Endothelial cell of umbilical vein (primary cell): ENCODE data around the gene SCAMP1. TPM values are rescaled to one million over a fixed set of nuclear protein-coding genes. Genes with fewer than 3 reads are reported as not detected.

Experiments used
- BruUV-seq: library from RNA; stranded (reverse); fragments of 400-500 nt; replicated peaks from 2 replicates; lab custom pipeline; 2021; lab: Mats Ljungman, UMichigan
- CTCF ChIA-PET: fragments of 300-600, 350-600 bp; sonication (Branson Sonifier 250); formaldehyde crosslinking; loops from one replicate; lab custom pipeline; 2021; ENCODE audit warnings: antibody characterized with exemption, inconsistent platforms; lab: Charles Lee
- POLR2A ChIA-PET: fragments of 300-600, 350-600 bp; sonication (Branson Sonifier 250); formaldehyde crosslinking; loops from one replicate; lab custom pipeline; 2021; ENCODE audit warnings: antibody characterized with exemption, inconsistent platforms; lab: Charles Lee
- DNase-seq: peaks from one replicate; pipeline ENCODE4 v3.0.0-alpha.2; 2011; ENCODE audit warnings: low read depth, low spot score
- FAIRE-seq: peaks from 2 replicates; lab custom pipeline; 2011; peaks lifted over from hg19 to GRCh38; lab: Jason Lieb, UNC
- H2AFZ ChIP-seq: 2 replicates; pipeline ENCODE4 v1.6.0; 2012; ENCODE audit warnings: low read depth, low read length, control low read depth, inconsistent platforms
- H3K27ac ChIP-seq: 2 replicates; pipeline ENCODE4 v1.5.1; 2011; ENCODE audit warnings: low read depth, mild to moderate bottlenecking, control low read depth, low read length, moderate library complexity; ENCODE audit not compliant: insufficient read depth
- H3K27me3 ChIP-seq, 2 experiments: 2 replicates each; pipeline versions ENCODE4 v1.6.0 to v1.6.1; 2011; ENCODE audit warnings: low read length in 2 of 2, mixed read lengths in 1 of 2; ENCODE audit not compliant: control insufficient read depth in 2 of 2, insufficient read depth in 2 of 2
- H3K36me3 ChIP-seq, 2 experiments: 2 replicates in 1 of 2; 3 replicates in 1 of 2; pipeline ENCODE4 v1.5.1; 2011; ENCODE audit warnings: low read length in 2 of 2, mild to moderate bottlenecking in 1 of 2, moderate library complexity in 1 of 2; ENCODE audit not compliant: control insufficient read depth in 2 of 2, insufficient read depth in 2 of 2; ENCODE audit errors: extremely low read depth in 1 of 2
- H3K4me1 ChIP-seq: 3 replicates; pipeline ENCODE4 v1.5.1; 2011; ENCODE audit warnings: mild to moderate bottlenecking, low read length; ENCODE audit not compliant: control insufficient read depth, insufficient read depth; ENCODE audit errors: extremely low read depth
- H3K4me2 ChIP-seq: 2 replicates; pipeline ENCODE4 v1.6.1; 2011; ENCODE audit warnings: low read length, control low read depth, mixed read lengths; ENCODE audit not compliant: insufficient read depth
- H3K4me3 ChIP-seq, 3 experiments: fragments of 200-600 bp in 1 of 3; sonication (generic), shearing (Covaris generic) in 1 of 3; replicated peaks in 1 of 3; 2 replicates each; pipeline ENCODE4 v1.5.1; 2011 to 2016; ENCODE audit warnings: control low read depth in 3 of 3, low read length in 3 of 3, mild to moderate bottlenecking in 2 of 3, inconsistent platforms in 1 of 3, low read depth in 1 of 3, moderate library complexity in 1 of 3; ENCODE audit not compliant: insufficient read depth in 1 of 3
- H3K79me2 ChIP-seq: 2 replicates; pipeline ENCODE4 v1.6.0; 2012; ENCODE audit warnings: low read length, inconsistent platforms; ENCODE audit not compliant: control insufficient read depth, insufficient read depth
- H3K9ac ChIP-seq: replicated peaks from 2 replicates; pipeline ENCODE3; 2011; ENCODE audit warnings: low read length, control low read depth; ENCODE audit not compliant: insufficient read depth; ENCODE audit errors: extremely low read depth
- H3K9me1 ChIP-seq: replicated peaks from 3 replicates; pipeline ENCODE4 v1.6.0; 2011; ENCODE audit warnings: mild to moderate bottlenecking, low read length; ENCODE audit not compliant: control insufficient read depth, insufficient read depth; ENCODE audit errors: extremely low read depth
- H3K9me3 ChIP-seq: replicated peaks from 2 replicates; pipeline ENCODE4 v1.5.1; 2012; ENCODE audit warnings: low read length, inconsistent platforms; ENCODE audit not compliant: control insufficient read depth, insufficient read depth
- H4K20me1 ChIP-seq: replicated peaks from 2 replicates; pipeline ENCODE3; 2011; ENCODE audit warnings: mild to moderate bottlenecking, low read length; ENCODE audit not compliant: control insufficient read depth, insufficient read depth; ENCODE audit errors: extremely low read depth
- EZH2 ChIP-seq: IDR thresholded peaks from 2 replicates; pipeline ENCODE4 v1.6.1; 2012; ENCODE audit warnings: borderline replicate concordance, low read depth, mild to moderate bottlenecking, moderate library complexity, low read length, inconsistent platforms; ENCODE audit not compliant: severe bottlenecking
- FOS ChIP-seq: IDR thresholded peaks from 2 replicates; pipeline ENCODE4 v1.6.1; 2011; ENCODE audit warnings: mild to moderate bottlenecking, low read length, moderate library complexity, borderline replicate concordance; ENCODE audit not compliant: insufficient read depth
- JUN ChIP-seq: IDR thresholded peaks from 2 replicates; pipeline ENCODE4 v1.6.1; 2011; ENCODE audit warnings: borderline replicate concordance, low read depth; ENCODE audit not compliant: insufficient read length, insufficient read depth
- MYC ChIP-seq: IDR thresholded peaks from one replicate; pipeline ENCODE4 v1.6.1; 2011; ENCODE audit warnings: mild to moderate bottlenecking, low read depth, low read length
- POLR2A ChIP-seq: IDR thresholded peaks from 2 replicates; pipeline ENCODE4 v1.6.1; 2012; ENCODE audit warnings: low read depth, mild to moderate bottlenecking, control low read depth, low read length
- POLR2AphosphoS5 ChIP-seq: IDR thresholded peaks from 2 replicates; pipeline ENCODE4 v1.6.1; 2012; ENCODE audit warnings: low read depth, mild to moderate bottlenecking, control low read depth, low read length, moderate library complexity; ENCODE audit not compliant: insufficient read depth
- dilution Hi-C: fragments of 300-500 bp; cut with MboI; formaldehyde crosslinking; loops from one replicate; pipeline ENCODE4 v1.15.0; 2019; ENCODE audit warnings: low sequenced_read_pairs; ENCODE audit not compliant: extremely low pct_ligation_motif_present
- intact Hi-C: fragments of 100-400 bp; cut with micrococcal nuclease; formaldehyde crosslinking; loops from one replicate; pipeline ENCODE4 v1.10.0; 2022
- polyA plus RNA-seq, 4 experiments: library from polyadenylated mRNA; depleted of rRNA in 3 of 4; stranded (reverse) in 3 of 4; unstranded in 1 of 4; fragments of >200 nt; gene quantifications; 2 replicates each; pipeline versions ENCODE4 v1.2.1 to v1.2.3, GENCODE V29; 2011 to 2012; ENCODE audit warnings: missing spikeins in 1 of 4
- total RNA-seq: library from RNA; stranded (reverse); gene quantifications from 2 replicates; pipeline ENCODE4 v1.2.3, GENCODE V29; 2021
- TF ChIP-seq, protein P1 (sequence below), 2 donors: IDR thresholded peaks; 1 replicate in 1 of 2; 2 replicates in 1 of 2; pipeline ENCODE4 v1.5.1; 2011; ENCODE audit warnings: low read length in 2 of 2, mild to moderate bottlenecking in 2 of 2, moderate library complexity in 2 of 2, control low read depth in 1 of 2, inconsistent platforms in 1 of 2, low read depth in 1 of 2; ENCODE audit not compliant: insufficient read depth in 1 of 2; ENCODE audit errors: extremely low read depth in 1 of 2

SCAMP1 gene
- total and polyA plus RNA-seq, 2 donors (not counting 3 experiments of a cell fraction or from before 2014, with no cell fraction given) = 13.7 to 29.0 TPM

DNA sequence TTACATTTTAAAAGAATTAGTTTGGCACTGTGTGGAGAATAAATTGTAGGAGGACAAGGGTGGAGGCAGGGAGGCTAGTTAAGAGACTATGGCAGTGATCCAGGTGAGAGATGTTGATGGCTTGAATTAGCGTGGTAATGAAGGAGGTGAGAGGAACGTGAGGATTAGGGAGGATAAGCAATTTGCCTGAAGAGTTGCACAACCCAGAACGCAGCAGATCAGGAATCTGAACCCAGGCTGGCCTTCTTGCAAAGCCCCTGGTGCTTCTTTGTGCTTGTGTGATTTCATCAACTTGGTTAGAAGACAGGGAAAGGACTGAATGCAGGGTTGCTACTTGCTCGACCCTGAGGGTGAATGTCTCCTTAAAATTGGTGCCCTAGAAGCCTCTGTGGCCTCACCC lies 6.9 kb upstream of the SCAMP1 start:
- no peak for TF ChIP-seq MYC
- no peak for TF ChIP-seq FOS
- TF ChIP-seq, protein P1, sequence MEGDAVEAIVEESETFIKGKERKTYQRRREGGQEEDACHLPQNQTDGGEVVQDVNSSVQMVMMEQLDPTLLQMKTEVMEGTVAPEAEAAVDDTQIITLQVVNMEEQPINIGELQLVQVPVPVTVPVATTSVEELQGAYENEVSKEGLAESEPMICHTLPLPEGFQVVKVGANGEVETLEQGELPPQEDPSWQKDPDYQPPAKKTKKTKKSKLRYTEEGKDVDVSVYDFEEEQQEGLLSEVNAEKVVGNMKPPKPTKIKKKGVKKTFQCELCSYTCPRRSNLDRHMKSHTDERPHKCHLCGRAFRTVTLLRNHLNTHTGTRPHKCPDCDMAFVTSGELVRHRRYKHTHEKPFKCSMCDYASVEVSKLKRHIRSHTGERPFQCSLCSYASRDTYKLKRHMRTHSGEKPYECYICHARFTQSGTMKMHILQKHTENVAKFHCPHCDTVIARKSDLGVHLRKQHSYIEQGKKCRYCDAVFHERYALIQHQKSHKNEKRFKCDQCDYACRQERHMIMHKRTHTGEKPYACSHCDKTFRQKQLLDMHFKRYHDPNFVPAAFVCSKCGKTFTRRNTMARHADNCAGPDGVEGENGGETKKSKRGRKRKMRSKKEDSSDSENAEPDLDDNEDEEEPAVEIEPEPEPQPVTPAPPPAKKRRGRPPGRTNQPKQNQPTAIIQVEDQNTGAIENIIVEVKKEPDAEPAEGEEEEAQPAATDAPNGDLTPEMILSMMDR (IDR thresholded peaks at IDR 0.05; ENCODE audit: extremely low read depth in 1 of 2, insufficient read depth in 1 of 2, low read depth in 1 of 2, low read length in 2 of 2) = no peak
- no peak for TF ChIP-seq POLR2A
- no peak for TF ChIP-seq POLR2AphosphoS5
- TF ChIP-seq JUN = no peak
- no peak for TF ChIP-seq EZH2
- Histone ChIP-seq H3K4me1 (no peaks in the 10 kb centered on the region), H3K27me3 (no peaks in the 10 kb centered on the region), H3K4me3 (no peak overlapping the region), H3K36me3 (no peaks in the 10 kb centered on the region), H4K20me1 (no peaks in the 10 kb centered on the region), H3K9me1 (no peaks in the 10 kb centered on the region), H2AFZ (no peak overlapping the region), H3K9me3 (no peaks in the 10 kb centered on the region), H3K79me2 (no peaks in the 10 kb centered on the region), H3K4me2 (no peak overlapping the region), H3K9ac (no peak overlapping the region), H3K27ac (no peak overlapping the region)
- no TSS peak for BruUV-seq
- dilution Hi-C loops (no loop called here), intact Hi-C loops (no loop called here)
- POLR2A ChIA-PET = no interaction called here
- no peak for FAIRE-seq
- CTCF ChIA-PET = no interaction called here
- no peak for DNase-seq
